GM12878 (cell line): ENCODE data around the gene SETBP1. TPM values are rescaled to one million over a fixed set of nuclear protein-coding genes. Genes with fewer than 3 reads are reported as not detected.

Experiments
- ATF7 ChIP-seq: fragments of 450-650 bp; IDR thresholded peaks from 2 replicates; pipeline ENCODE4 v1.6.1; 2016; ENCODE audit warnings: low read depth, mild to moderate bottlenecking
- BMI1 ChIP-seq: fragments of 450-650 bp; IDR thresholded peaks from 2 replicates; pipeline ENCODE4 v1.6.1; 2016; ENCODE audit warnings: mild to moderate bottlenecking, moderate library complexity, borderline replicate concordance
- CBX5 ChIP-seq: sonication (generic); IDR thresholded peaks from 2 replicates; pipeline ENCODE4 v1.6.1; 2016; ENCODE audit warnings: low read depth, moderate library complexity, mild to moderate bottlenecking, inconsistent platforms
- ESRRA ChIP-seq: IDR thresholded peaks from 2 replicates; pipeline ENCODE4 v1.6.1; 2012; ENCODE audit warnings: mild to moderate bottlenecking, low read length, improper control_type of control experiment
- KDM1A ChIP-seq: fragments of 200-600 bp; sonication (generic); IDR thresholded peaks from 2 replicates; pipeline ENCODE4 v1.6.1; 2016; ENCODE audit warnings: borderline replicate concordance
- PKNOX1 ChIP-seq: fragments of 450-650 bp; IDR thresholded peaks from 2 replicates; pipeline ENCODE4 v1.6.1; 2016; ENCODE audit warnings: mild to moderate bottlenecking
- POLR2AphosphoS5 ChIP-seq: IDR thresholded peaks from 2 replicates; pipeline ENCODE4 v1.6.1; 2011; ENCODE audit warnings: mild to moderate bottlenecking, low read length, inconsistent platforms
- SMARCA5 ChIP-seq: fragments of 450-650 bp; IDR thresholded peaks from 2 replicates; pipeline ENCODE4 v1.6.1; 2017; ENCODE audit warnings: mild to moderate bottlenecking
- SREBF2 ChIP-seq: IDR thresholded peaks from 2 replicates; pipeline ENCODE4 v1.6.1; 2012; ENCODE audit warnings: mild to moderate bottlenecking, low read length
- USF1 ChIP-seq: IDR thresholded peaks from 2 replicates; pipeline ENCODE4 v1.6.1; 2011; ENCODE audit warnings: borderline replicate concordance, low read depth, mild to moderate bottlenecking, moderate library complexity, mixed read lengths, low read length; ENCODE audit not compliant: insufficient read depth; ENCODE audit errors: extremely low read length
- ZNF274 ChIP-seq: IDR thresholded peaks from one replicate; pipeline ENCODE4 v1.8.0; 2011; ENCODE audit not compliant: insufficient read length, insufficient read depth
- ZZZ3 ChIP-seq: IDR thresholded peaks from 2 replicates; pipeline ENCODE4 v1.6.1; 2011; ENCODE audit warnings: low read depth; ENCODE audit not compliant: control insufficient read depth, insufficient read length
- polyA plus RNA-seq, 11 experiments: library from polyadenylated mRNA; depleted of rRNA in 4 of 11; unstranded in 6 of 11; stranded (reverse) in 5 of 11; fragments of >200 nt; fragmentation: Nextera tagmentation in 4 of 11; fragmentation: Illumina TruSeq in 1 of 11; extraction: Ambion mirVana in 4 of 11; extraction: Trizol in 1 of 11; gene quantifications; 1 replicate in 1 of 11; 2 replicates in 10 of 11; pipeline versions ENCODE4 v1.2.1 to v1.2.3, GENCODE V29; 2011 to 2016; ENCODE audit warnings: inconsistent platforms in 2 of 11, missing spikeins in 2 of 11, low read depth in 1 of 11
- total RNA-seq, 4 experiments: library from RNA; depleted of rRNA in 3 of 4; stranded (reverse); fragments of >200 nt in 3 of 4; fragmentation: Illumina TruSeq in 1 of 4; extraction: Trizol in 1 of 4; gene quantifications; 2 replicates each; pipeline versions ENCODE4 v1.2.1 to v1.2.3, GENCODE V29; 2013 to 2021
- TF ChIP-seq, protein P1 (sequence below): fragments of 450-650 bp; IDR thresholded peaks from 2 replicates; pipeline ENCODE4 v1.6.1; 2017; ENCODE audit warnings: mild to moderate bottlenecking, moderate library complexity
- TF ChIP-seq, protein P2 (sequence below): IDR thresholded peaks from 2 replicates; pipeline ENCODE4 v1.6.1; 2012; ENCODE audit warnings: low read depth, low read length, improper control_type of control experiment
- TF ChIP-seq, protein P3 (sequence below): fragments of 450-650 bp; IDR thresholded peaks from 2 replicates; pipeline ENCODE4 v1.6.1; 2017; ENCODE audit warnings: borderline replicate concordance
- TF ChIP-seq, protein P4 (sequence below): IDR thresholded peaks from 2 replicates; pipeline ENCODE4 v1.6.1; 2012; ENCODE audit warnings: low read length, inconsistent platforms
- TF ChIP-seq, protein P5 (sequence below): fragments of 450-650 bp; IDR thresholded peaks from 2 replicates; pipeline ENCODE4 v1.6.1; 2017; ENCODE audit warnings: mild to moderate bottlenecking

Gene SETBP1
- total and polyA plus RNA-seq, 10 of the 15 experiments (the other 5 are each of a cell fraction or from before 2014, with no cell fraction given) = 0.99 to 29.7 (median 8.3) TPM

- TF ChIP-seq, protein P1, sequence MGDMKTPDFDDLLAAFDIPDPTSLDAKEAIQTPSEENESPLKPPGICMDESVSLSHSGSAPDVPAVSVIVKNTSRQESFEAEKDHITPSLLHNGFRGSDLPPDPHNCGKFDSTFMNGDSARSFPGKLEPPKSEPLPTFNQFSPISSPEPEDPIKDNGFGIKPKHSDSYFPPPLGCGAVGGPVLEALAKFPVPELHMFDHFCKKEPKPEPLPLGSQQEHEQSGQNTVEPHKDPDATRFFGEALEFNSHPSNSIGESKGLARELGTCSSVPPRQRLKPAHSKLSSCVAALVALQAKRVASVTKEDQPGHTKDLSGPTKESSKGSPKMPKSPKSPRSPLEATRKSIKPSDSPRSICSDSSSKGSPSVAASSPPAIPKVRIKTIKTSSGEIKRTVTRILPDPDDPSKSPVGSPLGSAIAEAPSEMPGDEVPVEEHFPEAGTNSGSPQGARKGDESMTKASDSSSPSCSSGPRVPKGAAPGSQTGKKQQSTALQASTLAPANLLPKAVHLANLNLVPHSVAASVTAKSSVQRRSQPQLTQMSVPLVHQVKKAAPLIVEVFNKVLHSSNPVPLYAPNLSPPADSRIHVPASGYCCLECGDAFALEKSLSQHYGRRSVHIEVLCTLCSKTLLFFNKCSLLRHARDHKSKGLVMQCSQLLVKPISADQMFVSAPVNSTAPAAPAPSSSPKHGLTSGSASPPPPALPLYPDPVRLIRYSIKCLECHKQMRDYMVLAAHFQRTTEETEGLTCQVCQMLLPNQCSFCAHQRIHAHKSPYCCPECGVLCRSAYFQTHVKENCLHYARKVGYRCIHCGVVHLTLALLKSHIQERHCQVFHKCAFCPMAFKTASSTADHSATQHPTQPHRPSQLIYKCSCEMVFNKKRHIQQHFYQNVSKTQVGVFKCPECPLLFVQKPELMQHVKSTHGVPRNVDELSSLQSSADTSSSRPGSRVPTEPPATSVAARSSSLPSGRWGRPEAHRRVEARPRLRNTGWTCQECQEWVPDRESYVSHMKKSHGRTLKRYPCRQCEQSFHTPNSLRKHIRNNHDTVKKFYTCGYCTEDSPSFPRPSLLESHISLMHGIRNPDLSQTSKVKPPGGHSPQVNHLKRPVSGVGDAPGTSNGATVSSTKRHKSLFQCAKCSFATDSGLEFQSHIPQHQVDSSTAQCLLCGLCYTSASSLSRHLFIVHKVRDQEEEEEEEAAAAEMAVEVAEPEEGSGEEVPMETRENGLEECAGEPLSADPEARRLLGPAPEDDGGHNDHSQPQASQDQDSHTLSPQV = no peak
- TF ChIP-seq, protein P2, sequence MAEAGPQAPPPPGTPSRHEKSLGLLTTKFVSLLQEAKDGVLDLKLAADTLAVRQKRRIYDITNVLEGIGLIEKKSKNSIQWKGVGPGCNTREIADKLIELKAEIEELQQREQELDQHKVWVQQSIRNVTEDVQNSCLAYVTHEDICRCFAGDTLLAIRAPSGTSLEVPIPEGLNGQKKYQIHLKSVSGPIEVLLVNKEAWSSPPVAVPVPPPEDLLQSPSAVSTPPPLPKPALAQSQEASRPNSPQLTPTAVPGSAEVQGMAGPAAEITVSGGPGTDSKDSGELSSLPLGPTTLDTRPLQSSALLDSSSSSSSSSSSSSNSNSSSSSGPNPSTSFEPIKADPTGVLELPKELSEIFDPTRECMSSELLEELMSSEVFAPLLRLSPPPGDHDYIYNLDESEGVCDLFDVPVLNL = no peak
- TF ChIP-seq ATF7 (peak; percentile 62), POLR2AphosphoS5 (no peak), ESRRA (no peak), SMARCA5 (no peak), CBX5 (no peak), ZNF274 (no peak), USF1 (no peak), KDM1A (no peak), PKNOX1 (peak; percentile 78), BMI1 (0 out of 2 replicates have a peak, but pooled peaks have one; percentile 30), SREBF2 (no peak), ZZZ3 (no peak)
- TF ChIP-seq, protein P3, sequence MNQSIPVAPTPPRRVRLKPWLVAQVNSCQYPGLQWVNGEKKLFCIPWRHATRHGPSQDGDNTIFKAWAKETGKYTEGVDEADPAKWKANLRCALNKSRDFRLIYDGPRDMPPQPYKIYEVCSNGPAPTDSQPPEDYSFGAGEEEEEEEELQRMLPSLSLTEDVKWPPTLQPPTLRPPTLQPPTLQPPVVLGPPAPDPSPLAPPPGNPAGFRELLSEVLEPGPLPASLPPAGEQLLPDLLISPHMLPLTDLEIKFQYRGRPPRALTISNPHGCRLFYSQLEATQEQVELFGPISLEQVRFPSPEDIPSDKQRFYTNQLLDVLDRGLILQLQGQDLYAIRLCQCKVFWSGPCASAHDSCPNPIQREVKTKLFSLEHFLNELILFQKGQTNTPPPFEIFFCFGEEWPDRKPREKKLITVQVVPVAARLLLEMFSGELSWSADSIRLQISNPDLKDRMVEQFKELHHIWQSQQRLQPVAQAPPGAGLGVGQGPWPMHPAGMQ = no peak
- TF ChIP-seq, protein P4, sequence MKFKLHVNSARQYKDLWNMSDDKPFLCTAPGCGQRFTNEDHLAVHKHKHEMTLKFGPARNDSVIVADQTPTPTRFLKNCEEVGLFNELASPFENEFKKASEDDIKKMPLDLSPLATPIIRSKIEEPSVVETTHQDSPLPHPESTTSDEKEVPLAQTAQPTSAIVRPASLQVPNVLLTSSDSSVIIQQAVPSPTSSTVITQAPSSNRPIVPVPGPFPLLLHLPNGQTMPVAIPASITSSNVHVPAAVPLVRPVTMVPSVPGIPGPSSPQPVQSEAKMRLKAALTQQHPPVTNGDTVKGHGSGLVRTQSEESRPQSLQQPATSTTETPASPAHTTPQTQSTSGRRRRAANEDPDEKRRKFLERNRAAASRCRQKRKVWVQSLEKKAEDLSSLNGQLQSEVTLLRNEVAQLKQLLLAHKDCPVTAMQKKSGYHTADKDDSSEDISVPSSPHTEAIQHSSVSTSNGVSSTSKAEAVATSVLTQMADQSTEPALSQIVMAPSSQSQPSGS = peak; percentile 78
- TF ChIP-seq, protein P5, sequence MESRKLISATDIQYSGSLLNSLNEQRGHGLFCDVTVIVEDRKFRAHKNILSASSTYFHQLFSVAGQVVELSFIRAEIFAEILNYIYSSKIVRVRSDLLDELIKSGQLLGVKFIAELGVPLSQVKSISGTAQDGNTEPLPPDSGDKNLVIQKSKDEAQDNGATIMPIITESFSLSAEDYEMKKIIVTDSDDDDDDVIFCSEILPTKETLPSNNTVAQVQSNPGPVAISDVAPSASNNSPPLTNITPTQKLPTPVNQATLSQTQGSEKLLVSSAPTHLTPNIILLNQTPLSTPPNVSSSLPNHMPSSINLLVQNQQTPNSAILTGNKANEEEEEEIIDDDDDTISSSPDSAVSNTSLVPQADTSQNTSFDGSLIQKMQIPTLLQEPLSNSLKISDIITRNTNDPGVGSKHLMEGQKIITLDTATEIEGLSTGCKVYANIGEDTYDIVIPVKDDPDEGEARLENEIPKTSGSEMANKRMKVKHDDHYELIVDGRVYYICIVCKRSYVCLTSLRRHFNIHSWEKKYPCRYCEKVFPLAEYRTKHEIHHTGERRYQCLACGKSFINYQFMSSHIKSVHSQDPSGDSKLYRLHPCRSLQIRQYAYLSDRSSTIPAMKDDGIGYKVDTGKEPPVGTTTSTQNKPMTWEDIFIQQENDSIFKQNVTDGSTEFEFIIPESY = no peak
Observed at GRCh38 chr18:44709307-44710126, 28.8 kb downstream of the SETBP1 start (continued).
